H1 (cell line): ENCODE measurements around the gene TFCP2. TPM values are rescaled to one million over a fixed set of nuclear protein-coding genes. Genes with fewer than 3 reads are reported as not detected.

ENCODE experiments used
- polyA plus RNA-seq, 7 experiments: library from polyadenylated mRNA; depleted of rRNA in 3 of 7; stranded (reverse) in 5 of 7; unstranded in 2 of 7; fragments of >200 nt in 5 of 7; fragments of 200-250 nt in 2 of 7; gene quantifications; 1 replicate in 5 of 7; 2 replicates in 1 of 7; 4 replicates in 1 of 7; pipeline versions ENCODE4 v1.2.1 to v1.2.3, GENCODE V29; 2011 to 2013; ENCODE audit warnings: missing spikeins in 2 of 7, mixed read lengths in 2 of 7
- small RNA-seq: library from polyadenylated mRNA; stranded (forward); fragments of <200 nt; extraction: miRNeasy Mini kit (QIAGEN cat#:217004); gene quantifications from one replicate; pipeline ENCODE3, GENCODE V24; 2013; ENCODE audit not compliant: insufficient read depth
- total RNA-seq: library from RNA; stranded (reverse); fragmentation: NEBNext Ultra II Directional; extraction: Animal tissue kit (Norgen Biotek cat#: 25700); gene quantifications from 2 replicates; pipeline ENCODE4 v1.2.1, GENCODE V29; 2021

Gene TFCP2
- total and polyA plus RNA-seq, 2 of the 8 experiments (the other 6 are each of a cell fraction or from before 2014, with no cell fraction given), result 19.8 to 49.2 TPM

Small RNA genes within 50 kb of the gene (small RNA-seq; reads per million reads assigned to genes)
- not detected for gene RF00019
- gene RNU6-199P, result not detected

Other genes with a start within 250 kb of the TFCP2 start
- gene HIGD1C, start 220.6 kb downstream of the TFCP2 start, total RNA-seq, result not detected in 2 replicates
- gene HIGD1C, start 220.6 kb downstream of the TFCP2 start, polyA plus RNA-seq (2011; rRNA removed), result not detected in 2 replicates
- gene SLC11A2, start 146.8 kb downstream of the TFCP2 start, total RNA-seq, result 59.3 and 61.5 TPM in 2 replicates
- 42.8 and 55.0 TPM in 2 replicates for gene SLC11A2, start 146.8 kb downstream of the TFCP2 start, polyA plus RNA-seq (2011; rRNA removed)
- 31.9 and 39.4 TPM in 2 replicates for gene LETMD1, start 124.8 kb downstream of the TFCP2 start, total RNA-seq
- gene LETMD1, start 124.8 kb downstream of the TFCP2 start, polyA plus RNA-seq (2011; rRNA removed), result 52.0 and 65.3 TPM in 2 replicates
- gene CSRNP2, start 89.5 kb downstream of the TFCP2 start, total RNA-seq, result 31.9 and 34.0 TPM in 2 replicates
- gene CSRNP2, start 89.5 kb downstream of the TFCP2 start, polyA plus RNA-seq (2011; rRNA removed), result 11.3 and 13.7 TPM in 2 replicates
- gene POU6F1, start 44.9 kb upstream of the TFCP2 start, total RNA-seq, result 6.8 and 8.7 TPM in 2 replicates
- 5.6 and 7.5 TPM in 2 replicates for gene POU6F1, start 44.9 kb upstream of the TFCP2 start, polyA plus RNA-seq (2011; rRNA removed)
- 24.9 and 27.1 TPM in 2 replicates for gene DAZAP2, start 65.7 kb upstream of the TFCP2 start, total RNA-seq
- gene DAZAP2, start 65.7 kb upstream of the TFCP2 start, polyA plus RNA-seq (2011; rRNA removed), result 64.7 and 77.2 TPM in 2 replicates
- 9.2 and 9.4 TPM in 2 replicates for gene SMAGP, start 97.3 kb upstream of the TFCP2 start, total RNA-seq
- gene SMAGP, start 97.3 kb upstream of the TFCP2 start, polyA plus RNA-seq (2011; rRNA removed), result 12.7 and 13.9 TPM in 2 replicates
- gene BIN2, start 151.0 kb upstream of the TFCP2 start, total RNA-seq, result not detected in 2 replicates
- gene BIN2, start 151.0 kb upstream of the TFCP2 start, polyA plus RNA-seq (2011; rRNA removed), result 0.05 TPM in 1 of 2 replicates, not detected in the other
- gene CELA1, start 173.5 kb upstream of the TFCP2 start, total RNA-seq, result not detected in 2 replicates
- 0.09 TPM in 1 of 2 replicates, not detected in the other for gene CELA1, start 173.5 kb upstream of the TFCP2 start, polyA plus RNA-seq (2011; rRNA removed)
- 10.7 and 12.5 TPM in 2 replicates for gene GALNT6, start 218.3 kb upstream of the TFCP2 start, total RNA-seq
- 5.8 and 11.1 TPM in 2 replicates for gene GALNT6, start 218.3 kb upstream of the TFCP2 start, polyA plus RNA-seq (2011; rRNA removed)